H1 (cell line): ENCODE data around the gene SLC25A11. TPM values are rescaled to one million over a fixed set of nuclear protein-coding genes. Genes with fewer than 3 reads are reported as not detected.

Experiments used
- ATF3 ChIP-seq: IDR thresholded peaks from 2 replicates; pipeline ENCODE4 v1.6.1; 2011; ENCODE audit warnings: low read depth, mild to moderate bottlenecking, low read length; ENCODE audit not compliant: insufficient read depth
- BRCA1 ChIP-seq: IDR thresholded peaks from 2 replicates; pipeline ENCODE4 v1.6.1; 2012; ENCODE audit warnings: low read depth, low read length, improper control_type of control experiment
- CBX5 ChIP-seq: fragments of 300-800, 300-1000 bp; sonication (generic); IDR thresholded peaks from 2 replicates; pipeline ENCODE4 v1.7.1; 2016; ENCODE audit warnings: antibody characterized with exemption, low read length, low read depth
- CBX8 ChIP-seq: fragments of 300-800, 300-1000 bp; sonication (generic); IDR thresholded peaks from 2 replicates; pipeline ENCODE4 v1.7.1; 2016; ENCODE audit warnings: low read depth, low read length, borderline replicate concordance
- CHD2 ChIP-seq: IDR thresholded peaks from 2 replicates; pipeline ENCODE4 v1.6.1; 2012; ENCODE audit warnings: low read length, improper control_type of control experiment
- CREB1 ChIP-seq: IDR thresholded peaks from 2 replicates; pipeline ENCODE4 v1.6.1; 2012; ENCODE audit warnings: inconsistent platforms
- CTBP2 ChIP-seq: IDR thresholded peaks from 2 replicates; pipeline ENCODE4 v1.7.0; 2011; ENCODE audit warnings: borderline replicate concordance, mild to moderate bottlenecking, moderate library complexity, mixed read lengths, low read length; ENCODE audit not compliant: insufficient read depth, insufficient read length
- FOSL1 ChIP-seq: IDR thresholded peaks from 2 replicates; pipeline ENCODE4 v1.6.1; 2011; ENCODE audit warnings: mild to moderate bottlenecking, low read depth, low read length, moderate library complexity; ENCODE audit not compliant: insufficient read depth
- POLR2A ChIP-seq, 2 experiments: IDR thresholded peaks; 1 replicate in 1 of 2; 2 replicates in 1 of 2; pipeline ENCODE4 v1.6.1; 2011; ENCODE audit warnings: low read depth in 2 of 2, low read length in 2 of 2, mild to moderate bottlenecking in 2 of 2; ENCODE audit errors: control extremely low read depth in 1 of 2
- POLR2AphosphoS5 ChIP-seq: IDR thresholded peaks from 2 replicates; pipeline ENCODE4 v1.6.1; 2011; ENCODE audit warnings: low read depth, low read length
- TEAD4 ChIP-seq: IDR thresholded peaks from 2 replicates; pipeline ENCODE4 v1.6.1; 2012; ENCODE audit warnings: low read depth, low read length, inconsistent platforms, mixed read lengths
- USF2 ChIP-seq: IDR thresholded peaks from 2 replicates; pipeline ENCODE4 v1.6.1; 2011; ENCODE audit warnings: low read length, improper control_type of control experiment
- ZNF274 ChIP-seq: IDR thresholded peaks from 2 replicates; pipeline ENCODE4 v1.7.0; 2012; ENCODE audit warnings: low read length, borderline replicate concordance; ENCODE audit errors: extremely low read depth
- polyA plus RNA-seq, 7 experiments: library from polyadenylated mRNA; depleted of rRNA in 3 of 7; stranded (reverse) in 5 of 7; unstranded in 2 of 7; fragments of >200 nt in 5 of 7; fragments of 200-250 nt in 2 of 7; gene quantifications; 1 replicate in 5 of 7; 2 replicates in 1 of 7; 4 replicates in 1 of 7; pipeline versions ENCODE4 v1.2.1 to v1.2.3, GENCODE V29; 2011 to 2013; ENCODE audit warnings: missing spikeins in 2 of 7, mixed read lengths in 2 of 7
- total RNA-seq: library from RNA; stranded (reverse); fragmentation: NEBNext Ultra II Directional; extraction: Animal tissue kit (Norgen Biotek cat#: 25700); gene quantifications from 2 replicates; pipeline ENCODE4 v1.2.1, GENCODE V29; 2021

The SLC25A11 gene
- total and polyA plus RNA-seq, 2 of the 8 experiments (the other 6 are each of a cell fraction or from before 2014, with no cell fraction given), result 55.9 to 97.0 TPM

GRCh38 chr17:4934173-4934979 lies 5.5 kb downstream of the SLC25A11 start (continued):
- no peak for TF ChIP-seq BRCA1
- no peak for TF ChIP-seq ATF3
- TF ChIP-seq POLR2A (IDR thresholded peaks at IDR 0.05; ENCODE audit: control extremely low read depth in 1 of 2, low read depth in 2 of 2, low read length in 2 of 2), result no peak
- TF ChIP-seq CTBP2, result no peak
- TF ChIP-seq CBX8, result no peak
- no peak for TF ChIP-seq CREB1
- TF ChIP-seq POLR2AphosphoS5, result no peak
- no peak for TF ChIP-seq USF2
- TF ChIP-seq CHD2, result no peak
- TF ChIP-seq CBX5, result no peak
- TF ChIP-seq FOSL1, result no peak
- no peak for TF ChIP-seq TEAD4
- no peak for TF ChIP-seq ZNF274
